Panc1 (cell line): ENCODE measurements around the gene SERGEF. TPM values are rescaled to one million over a fixed set of nuclear protein-coding genes. Genes with fewer than 3 reads are reported as not detected.

Experiments
- ATAC-seq: fragments of 200-7000 bp; cut with Tn5 transposase; 2 replicates; pipeline ENCODE4 v1.9.1; 2020; ENCODE audit warnings: mild to moderate bottlenecking, moderate library complexity
- BruUV-seq: library from RNA; stranded (reverse); fragments of 400-500 nt; replicated peaks from 2 replicates; lab custom pipeline; 2021; lab: Mats Ljungman, UMichigan
- CTCF ChIA-PET: fragments of 300-600 bp; sonication (Branson Sonifier 250); formaldehyde crosslinking; loops from one replicate; lab custom pipeline; 2022; ENCODE audit warnings: antibody characterized with exemption; lab: Charles Lee
- POLR2A ChIA-PET: fragments of 300-600 bp; sonication (Branson Sonifier 250); formaldehyde crosslinking; loops from one replicate; lab custom pipeline; 2022; ENCODE audit warnings: antibody characterized with exemption; lab: Charles Lee
- DNase-seq: peaks from one replicate; pipeline ENCODE4 v3.0.0-alpha.2; 2010; ENCODE audit warnings: low read depth, low spot score
- H3K27ac ChIP-seq: 2 replicates; pipeline ENCODE4 v1.5.1; 2011; ENCODE audit warnings: mild to moderate bottlenecking, low read length, inconsistent platforms
- H3K27me3 ChIP-seq: fragments of 200-500 bp; sonication (Bioruptor generic); 2 replicates; pipeline ENCODE4 v1.6.0; 2014; ENCODE audit warnings: low read length, inconsistent platforms; ENCODE audit not compliant: control insufficient read depth, insufficient read depth
- H3K36me3 ChIP-seq: fragments of 200-500 bp; sonication (Bioruptor generic); 2 replicates; pipeline ENCODE4 v1.5.1; 2014; ENCODE audit warnings: inconsistent platforms, mild to moderate bottlenecking, low read length, moderate library complexity; ENCODE audit not compliant: control insufficient read depth, insufficient read depth
- H3K4me1 ChIP-seq: 2 replicates; pipeline ENCODE4 v1.5.1; 2011; ENCODE audit warnings: inconsistent platforms, mild to moderate bottlenecking, low read length, moderate library complexity; ENCODE audit not compliant: control insufficient read depth, insufficient read depth
- H3K4me3 ChIP-seq, 2 experiments: 2 replicates each; pipeline ENCODE4 v1.5.1; 2011 to 2012; ENCODE audit warnings: low read depth in 2 of 2, low read length in 2 of 2, mild to moderate bottlenecking in 2 of 2, inconsistent platforms in 1 of 2, moderate library complexity in 1 of 2
- H3K9me3 ChIP-seq: fragments of 200-500 bp; sonication (Bioruptor generic); 2 replicates; pipeline ENCODE4 v1.5.1; 2014; ENCODE audit warnings: low read depth, mild to moderate bottlenecking, inconsistent platforms, low read length, moderate library complexity; ENCODE audit not compliant: control insufficient read depth, insufficient read depth
- CTCF ChIP-seq: fragments of 450-650 bp; IDR thresholded peaks from 2 replicates; pipeline ENCODE4 v1.5.1; 2017; ENCODE audit warnings: mild to moderate bottlenecking
- POLR2AphosphoS5 ChIP-seq: IDR thresholded peaks from 2 replicates; pipeline ENCODE4 v1.6.1; 2012; ENCODE audit warnings: mild to moderate bottlenecking, low read depth, low read length, moderate library complexity
- REST ChIP-seq, 2 experiments: IDR thresholded peaks; 2 replicates each; pipeline ENCODE4 v1.6.1; 2011 to 2012; ENCODE audit warnings: low read depth in 2 of 2, control low read depth in 1 of 2, low read length in 1 of 2, mild to moderate bottlenecking in 1 of 2, moderate library complexity in 1 of 2; ENCODE audit not compliant: insufficient read depth in 1 of 2
- SIN3A ChIP-seq: IDR thresholded peaks from 2 replicates; pipeline ENCODE4 v1.6.1; 2012; ENCODE audit warnings: low read depth, mild to moderate bottlenecking, low read length, moderate library complexity, borderline replicate concordance; ENCODE audit not compliant: insufficient read depth
- TCF7L2 ChIP-seq: IDR thresholded peaks from 2 replicates; pipeline ENCODE4 v1.6.1; 2011; ENCODE audit warnings: mild to moderate bottlenecking, low read depth, low read length, inconsistent platforms
- in situ Hi-C: cut with HindIII; loops from 2 replicates; pipeline ENCODE4 v1.10.0; 2016; ENCODE audit warnings: low sequenced_read_pairs, low pct_unique_long_range_greater_than_20kb
- intact Hi-C: fragments of 100-400 bp; cut with micrococcal nuclease; formaldehyde crosslinking; loops from one replicate; pipeline ENCODE4 v1.10.0; 2022; ENCODE audit not compliant: unreplicated experiment
- total RNA-seq: library from RNA; stranded (reverse); gene quantifications from one replicate; pipeline ENCODE4 v1.2.1, GENCODE V29; 2021; ENCODE audit not compliant: unreplicated experiment

Gene SERGEF
- total RNA-seq, 1 experiment from 2014 or later: 35.5 TPM

- TF ChIP-seq TCF7L2: no peak
These were observed 265.5 kb downstream of the SERGEF start (continued) for GRCh38 chr11:17747131-17747955.

- Histone ChIP-seq H3K4me3 (no peak overlapping the region), H3K4me1 (no peaks in the 10 kb centered on the region), H3K36me3 (no peaks in the 10 kb centered on the region), H3K27ac (no peak overlapping the region), H3K9me3 (no peaks in the 10 kb centered on the region), H3K27me3 (0 out of 2 replicates have a peak, but pooled peaks cover 2% of the 10 kb centered on the region)
- CTCF ChIA-PET: interaction anchor here (1.3 kb wide), 1 partner anchor 15 kb away, joined by 6 read pairs; no protein-coding TSS in a partner anchor
- in situ Hi-C loops (no loop called here), intact Hi-C loops (no loop called here)
- no peak for ATAC-seq
- DNase-seq: no peak
- no peak for TF ChIP-seq CTCF
- no peak for TF ChIP-seq TCF7L2
- no peak for TF ChIP-seq SIN3A
- TF ChIP-seq POLR2AphosphoS5: no peak
- TF ChIP-seq REST (IDR thresholded peaks at IDR 0.05; ENCODE audit: insufficient read depth in 1 of 2, low read depth in 2 of 2, low read length in 1 of 2): no peak
- BruUV-seq: no TSS peak
- POLR2A ChIA-PET: no interaction called here
These were observed 266.8 kb downstream of the SERGEF start for GRCh38 chr11:17746096-17746495.

- BruUV-seq: no TSS peak
- ATAC-seq (no peak), DNase-seq (no peak)
- Histone ChIP-seq H3K4me1 (no peaks in the 10 kb centered on the region), H3K9me3 (no peaks in the 10 kb centered on the region), H3K27me3 (no peaks in the 10 kb centered on the region), H3K27ac (no peak overlapping the region), H3K4me3 (no peak overlapping the region), H3K36me3 (no peaks in the 10 kb centered on the region)
- ChIA-PET POLR2A (no interaction called here), CTCF (no interaction called here)
- TF ChIP-seq REST (IDR thresholded peaks at IDR 0.05; ENCODE audit: insufficient read depth in 1 of 2, low read depth in 2 of 2, low read length in 1 of 2) (no peak), SIN3A (no peak), POLR2AphosphoS5 (no peak), CTCF (no peak), TCF7L2 (no peak)
- in situ Hi-C loops: no loop called here
- intact Hi-C loops: no loop called here
These were observed 267.6 kb downstream of the SERGEF start for GRCh38 chr11:17745023-17745772.
